GM21367 (cell line): ENCODE measurements around the gene ZNF618.
"Not testable (repeated sequence)": the region's sequence is repeated elsewhere in the genome, so short reads cannot be mapped to it uniquely, and the experiment has no call there.

Experiments used
- ATAC-seq: cut with Tn5 transposase; IDR thresholded peaks from one replicate; pipeline ENCODE4 v1.9.1; 2021; ENCODE audit not compliant: unreplicated experiment

The ZNF618 gene

GRCh38 chr9:114034661-114035062 lies 158.6 kb downstream of the ZNF618 start:
- ATAC-seq: no peak

DNA sequence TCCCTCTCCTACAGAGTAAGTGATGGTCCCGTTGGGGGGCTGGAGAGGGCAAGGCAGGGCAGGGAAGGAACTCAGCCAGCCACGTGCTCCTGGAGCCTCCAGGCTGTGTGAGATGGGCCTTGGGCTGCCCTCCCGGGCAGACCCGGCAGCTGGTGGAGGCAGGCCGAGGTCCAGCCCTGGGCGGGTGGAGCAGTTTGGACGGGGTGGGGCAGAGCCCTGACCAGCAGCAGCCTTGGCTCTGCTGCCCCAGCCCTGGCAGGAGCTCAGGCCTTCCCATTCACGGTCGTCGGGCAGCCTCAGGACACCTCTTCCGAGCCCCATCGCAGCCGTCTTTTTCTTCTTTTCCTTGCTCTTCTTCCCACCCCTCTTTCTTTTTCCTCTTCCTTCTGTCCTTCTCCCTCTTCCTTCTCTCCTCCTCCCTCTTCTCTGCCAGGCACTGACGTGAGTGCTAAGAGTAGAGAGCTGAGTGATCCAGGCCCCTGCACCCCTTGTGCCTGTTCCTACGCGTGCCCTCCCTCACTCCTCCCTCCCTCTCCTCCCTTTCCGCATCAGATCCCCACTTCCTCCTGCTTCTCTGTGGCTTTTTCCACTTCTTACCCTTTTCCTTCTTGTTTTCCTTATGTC lies 159.2 kb downstream of the ZNF618 start:
- no peak for ATAC-seq

DNA sequence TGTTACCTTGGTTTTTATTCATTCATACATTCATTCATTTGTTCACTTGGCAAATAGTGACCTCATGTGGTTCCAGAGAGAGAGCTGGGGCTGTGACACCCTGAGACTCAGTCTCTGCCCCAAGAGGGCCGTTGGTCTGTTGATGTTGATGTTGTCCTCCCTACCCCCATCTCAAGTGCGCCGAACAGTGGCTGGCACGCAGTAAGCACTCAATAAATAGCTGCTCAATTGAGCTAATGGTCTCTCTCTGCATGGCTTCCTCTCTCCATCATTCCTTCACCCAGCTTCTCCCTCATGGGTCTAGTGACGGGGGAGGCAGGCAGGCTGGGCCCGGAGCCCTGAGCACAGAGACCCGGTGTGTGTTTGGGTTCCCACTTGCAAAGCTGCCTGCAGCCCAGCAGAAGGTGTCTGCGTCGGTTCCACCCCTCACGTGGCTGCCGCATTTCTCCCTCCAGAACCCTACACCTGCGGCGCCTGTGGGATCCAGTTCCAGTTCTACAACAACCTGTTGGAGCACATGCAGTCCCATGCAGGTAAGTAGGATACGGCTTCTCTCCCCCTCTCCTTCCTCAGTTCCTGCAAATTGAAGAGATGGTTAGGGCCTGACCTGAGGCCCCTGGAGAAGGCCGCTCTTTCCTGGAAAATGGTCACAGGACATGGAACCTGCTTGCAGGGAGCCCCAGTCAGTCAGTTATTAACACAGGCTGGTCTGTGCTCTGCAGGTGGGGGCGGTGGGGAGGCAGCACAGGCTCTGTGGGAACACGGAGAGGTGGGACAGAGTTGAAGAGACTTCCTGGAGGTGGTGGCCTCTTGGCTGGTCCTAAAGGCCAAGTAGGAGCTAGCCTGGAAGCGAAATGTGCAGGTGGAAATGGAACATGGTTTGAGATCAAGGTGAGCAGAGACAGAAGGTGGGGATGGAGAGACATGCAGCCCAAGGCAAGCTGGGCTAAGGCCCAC lies 160.0 kb downstream of the ZNF618 start:
- ATAC-seq: no peak

DNA sequence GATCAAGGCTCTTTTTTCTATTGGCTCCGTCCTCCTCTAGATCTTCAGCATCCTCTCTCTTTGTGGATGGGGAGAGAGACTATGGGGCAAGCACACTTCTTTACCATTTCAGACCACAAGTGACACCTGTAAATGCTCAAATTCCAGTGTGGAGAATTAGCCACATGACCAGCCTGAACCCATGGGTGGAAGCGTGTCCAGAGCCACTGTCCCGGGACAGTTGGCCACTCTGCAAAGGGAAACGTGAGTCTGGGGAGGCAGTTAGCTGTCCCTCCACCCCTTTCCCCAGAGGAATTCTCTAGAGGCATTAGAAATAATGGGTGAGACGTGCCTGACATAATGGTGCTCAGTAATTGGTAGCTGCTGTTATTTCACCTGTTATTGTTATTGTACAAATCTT lies 161.1 kb downstream of the ZNF618 start:
- ATAC-seq: no peak

GRCh38 chr9:114037961-114038723 lies 162.0 kb downstream of the ZNF618 start:
- no peak for ATAC-seq

- no peak for ATAC-seq
Measured at GRCh38 chr9:114038724-114039313, 162.7 kb downstream of the ZNF618 start.

GRCh38 chr9:114039484-114039883 lies 163.4 kb downstream of the ZNF618 start:
- no peak for ATAC-seq

DNA sequence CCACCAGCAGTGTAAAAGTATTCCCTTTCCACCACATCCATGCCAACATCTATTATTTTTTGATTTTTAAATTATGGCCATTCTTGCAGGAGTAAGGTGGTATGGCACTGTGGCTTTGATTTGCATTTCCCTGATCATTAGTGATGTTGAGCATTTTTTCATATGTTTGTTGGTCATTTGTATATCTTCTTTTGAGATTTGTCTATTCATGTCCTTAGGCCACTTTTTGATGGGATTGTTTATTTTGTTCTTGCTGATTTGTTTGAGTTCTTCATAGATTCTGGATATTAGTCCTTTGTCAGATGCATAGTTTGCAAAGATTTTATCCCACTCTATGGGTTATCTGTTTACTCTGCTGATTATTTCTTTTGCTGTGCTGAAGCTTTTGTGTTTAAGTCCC lies 167.6 kb downstream of the ZNF618 start:
- not testable (repeated sequence) for ATAC-seq

GRCh38 chr9:114046237-114046755 lies 170.2 kb downstream of the ZNF618 start:
- ATAC-seq: no peak

DNA sequence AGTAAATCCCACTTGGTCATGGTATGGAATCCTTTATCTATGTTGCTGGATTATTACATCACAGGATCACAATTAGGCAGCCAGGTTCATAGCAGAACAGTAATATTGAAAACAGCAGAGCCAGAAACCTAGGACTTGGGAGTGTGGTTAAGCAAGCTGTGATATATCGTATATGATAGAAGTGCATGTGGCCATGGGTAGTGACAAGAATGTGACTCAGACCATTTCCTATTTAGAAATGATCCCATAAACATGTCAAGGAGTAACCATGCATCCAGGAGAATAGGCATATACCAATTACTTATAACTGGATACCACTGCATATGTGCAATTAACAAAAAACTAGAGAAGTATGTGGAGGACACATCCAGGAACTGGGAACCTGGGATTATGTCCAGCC lies 170.8 kb downstream of the ZNF618 start:
- ATAC-seq: no peak

- ATAC-seq: no peak
Measured at GRCh38 chr9:114047717-114048116, 171.6 kb downstream of the ZNF618 start.

DNA sequence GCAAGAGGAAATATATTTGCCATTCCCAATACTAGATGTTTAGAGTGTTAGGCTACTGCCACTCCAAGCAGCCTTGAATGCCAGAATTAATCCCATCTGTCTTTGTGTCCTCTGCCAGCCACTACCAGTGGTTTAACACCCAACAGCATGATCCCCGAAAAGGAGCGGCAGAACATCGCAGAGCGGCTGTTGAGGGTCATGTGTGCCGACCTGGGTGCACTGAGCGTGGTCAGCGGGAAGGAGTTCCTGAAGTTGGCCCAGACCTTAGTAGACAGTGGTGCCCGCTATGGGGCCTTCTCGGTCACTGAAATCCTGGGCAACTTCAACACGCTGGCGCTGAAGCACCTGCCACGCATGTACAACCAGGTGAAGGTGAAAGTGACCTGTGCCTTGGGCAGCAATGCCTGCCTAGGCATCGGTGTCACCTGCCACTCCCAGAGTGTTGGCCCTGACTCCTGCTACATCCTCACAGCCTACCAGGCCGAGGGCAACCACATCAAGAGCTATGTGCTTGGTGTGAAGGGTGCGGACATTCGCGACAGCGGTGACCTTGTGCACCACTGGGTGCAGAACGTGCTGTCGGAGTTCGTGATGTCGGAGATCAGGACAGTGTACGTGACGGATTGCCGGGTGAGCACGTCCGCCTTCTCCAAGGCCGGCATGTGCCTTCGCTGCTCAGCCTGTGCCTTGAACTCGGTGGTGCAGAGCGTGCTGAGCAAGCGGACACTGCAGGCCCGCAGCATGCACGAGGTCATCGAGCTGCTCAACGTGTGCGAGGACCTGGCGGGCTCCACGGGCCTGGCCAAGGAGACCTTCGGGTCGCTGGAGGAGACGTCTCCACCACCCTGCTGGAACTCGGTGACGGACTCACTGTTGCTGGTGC lies 172.7 kb downstream of the ZNF618 start:
- no peak for ATAC-seq

DNA sequence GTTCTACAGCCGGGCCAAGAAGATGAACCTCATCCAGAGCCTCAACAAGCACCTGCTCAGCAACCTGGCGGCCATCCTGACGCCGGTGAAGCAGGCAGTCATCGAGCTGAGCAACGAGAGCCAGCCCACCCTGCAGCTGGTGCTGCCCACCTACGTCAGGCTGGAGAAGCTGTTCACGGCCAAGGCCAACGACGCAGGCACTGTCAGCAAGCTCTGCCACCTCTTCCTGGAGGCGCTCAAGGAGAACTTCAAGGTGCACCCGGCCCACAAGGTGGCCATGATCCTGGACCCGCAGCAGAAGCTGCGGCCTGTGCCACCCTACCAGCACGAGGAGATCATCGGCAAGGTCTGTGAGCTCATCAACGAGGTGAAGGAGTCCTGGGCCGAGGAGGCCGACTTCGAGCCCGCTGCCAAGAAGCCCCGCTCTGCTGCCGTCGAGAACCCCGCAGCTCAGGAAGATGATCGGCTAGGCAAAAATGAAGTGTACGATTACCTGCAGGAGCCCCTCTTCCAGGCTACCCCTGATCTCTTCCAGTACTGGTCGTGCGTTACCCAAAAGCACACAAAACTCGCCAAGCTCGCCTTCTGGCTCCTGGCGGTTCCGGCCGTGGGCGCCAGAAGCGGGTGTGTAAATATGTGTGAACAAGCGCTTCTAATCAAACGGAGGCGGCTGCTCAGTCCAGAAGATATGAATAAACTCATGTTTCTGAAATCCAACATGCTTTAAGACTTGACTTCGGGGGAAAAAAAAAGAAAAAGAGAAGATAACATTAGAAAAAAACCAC lies 173.5 kb downstream of the ZNF618 start:
- ATAC-seq: no peak

- no peak for ATAC-seq
Measured at GRCh38 chr9:114050226-114050568, 174.1 kb downstream of the ZNF618 start.

DNA sequence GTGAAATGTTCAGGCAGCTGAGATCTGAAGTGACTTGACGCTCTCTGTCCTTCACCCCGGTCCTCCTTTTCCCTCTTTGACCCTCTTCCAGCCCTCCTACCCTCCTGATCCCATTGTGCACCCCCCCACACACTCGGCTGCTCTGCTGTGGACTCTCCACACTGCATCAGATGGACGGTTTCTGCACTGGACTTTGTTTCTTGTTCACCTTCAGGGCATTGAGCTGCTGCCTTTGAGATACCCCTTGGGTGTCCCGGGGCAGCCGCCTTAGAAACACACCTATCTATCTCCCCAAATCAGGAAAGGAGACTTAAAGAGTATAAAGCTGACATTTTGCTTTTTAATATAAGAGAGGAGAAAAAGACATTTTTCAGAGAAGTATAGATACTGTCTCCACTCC lies 174.5 kb downstream of the ZNF618 start:
- no peak for ATAC-seq

DNA sequence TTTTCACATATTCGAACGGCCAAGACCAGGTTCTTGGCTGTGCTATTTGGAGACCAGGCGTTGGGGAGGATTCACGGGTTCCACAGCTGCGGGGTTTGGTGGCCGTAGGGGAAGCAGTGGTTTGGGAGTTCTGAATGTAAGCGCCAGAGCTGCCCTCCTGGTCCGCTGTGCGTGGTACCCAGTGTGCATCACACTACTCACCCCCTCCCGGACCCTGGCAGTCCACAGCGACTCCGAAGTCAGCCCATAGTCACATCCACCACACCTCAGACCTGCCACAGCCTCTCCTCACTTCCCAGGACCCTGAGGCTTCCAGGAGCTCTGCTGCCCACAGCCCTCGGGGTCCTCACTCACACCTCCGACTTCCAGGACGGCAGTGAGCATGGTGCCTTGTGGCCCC lies 175.2 kb downstream of the ZNF618 start:
- ATAC-seq: no peak

- no peak for ATAC-seq
Measured at GRCh38 chr9:114051706-114052105, 175.6 kb downstream of the ZNF618 start.

DNA sequence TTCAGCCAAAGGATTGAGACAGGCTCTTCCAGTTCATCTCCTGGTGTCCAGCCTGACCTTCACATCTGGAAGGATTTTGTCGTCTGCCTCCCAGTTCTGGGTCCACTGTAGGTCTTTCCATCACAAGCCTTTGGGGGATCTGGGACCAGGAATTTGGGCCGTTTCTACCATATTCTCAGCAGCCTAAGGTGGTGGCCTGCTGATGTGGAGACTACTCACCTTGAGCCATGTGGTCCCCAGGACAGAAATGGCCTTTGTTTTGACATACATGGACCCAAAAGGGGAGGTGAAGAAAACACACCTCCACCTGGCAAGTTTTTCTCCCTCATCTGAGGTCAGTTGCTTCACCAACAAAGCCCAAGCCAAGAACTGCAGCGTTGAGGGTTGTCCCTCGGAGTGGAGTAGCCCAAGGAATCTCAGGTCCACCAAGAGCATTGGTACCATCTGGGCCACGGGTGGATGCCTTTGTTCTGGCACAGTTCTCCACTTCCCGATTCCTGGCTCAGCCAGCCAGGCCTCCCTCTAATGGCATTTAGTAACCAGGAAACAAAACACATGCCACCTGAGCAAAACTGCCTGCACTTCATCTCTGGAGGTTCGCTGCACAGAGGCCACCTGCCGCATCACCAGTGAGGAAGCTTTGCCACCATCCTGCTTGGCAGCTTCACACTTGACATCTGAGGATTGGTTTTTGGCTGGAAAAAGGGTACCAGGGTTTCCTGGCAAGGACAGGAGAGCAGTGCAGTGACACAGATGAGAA lies 177.3 kb downstream of the ZNF618 start:
- ATAC-seq: no peak
